Measurements from ENCODE around the gene TEX2.

TEX2 gene

DNA sequence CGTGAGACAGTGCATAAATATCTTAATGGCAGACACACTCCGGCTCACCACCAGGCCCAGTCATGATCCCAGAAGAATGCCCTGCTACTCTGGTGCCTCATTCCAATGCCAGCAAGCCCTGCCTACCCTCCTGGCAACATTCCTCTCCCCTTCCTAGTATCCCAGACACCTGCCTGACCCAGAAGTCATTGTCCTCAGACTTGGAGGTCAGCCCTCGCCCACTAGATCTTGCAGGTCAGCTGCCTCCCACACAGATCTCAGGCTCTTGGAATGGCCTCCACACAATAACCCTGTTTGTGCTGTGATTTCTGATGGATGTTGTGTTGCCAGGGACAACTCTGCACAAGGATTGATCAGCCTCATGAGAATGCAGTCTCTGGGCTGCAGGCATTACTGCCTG is 1.8 kb upstream of the TEX2 start:
- DNase-seq (ENCODE audit: low read depth): no peak

GRCh38 chr17:64262198-64262999 is 661 bp downstream of the TEX2 start:
- peak; percentile 49 for DNase-seq (ENCODE audit: low read depth)

GRCh38 chr17:64261417-64262145 is 1.5 kb downstream of the TEX2 start:
- no peak for DNase-seq (ENCODE audit: low read depth)

DNA sequence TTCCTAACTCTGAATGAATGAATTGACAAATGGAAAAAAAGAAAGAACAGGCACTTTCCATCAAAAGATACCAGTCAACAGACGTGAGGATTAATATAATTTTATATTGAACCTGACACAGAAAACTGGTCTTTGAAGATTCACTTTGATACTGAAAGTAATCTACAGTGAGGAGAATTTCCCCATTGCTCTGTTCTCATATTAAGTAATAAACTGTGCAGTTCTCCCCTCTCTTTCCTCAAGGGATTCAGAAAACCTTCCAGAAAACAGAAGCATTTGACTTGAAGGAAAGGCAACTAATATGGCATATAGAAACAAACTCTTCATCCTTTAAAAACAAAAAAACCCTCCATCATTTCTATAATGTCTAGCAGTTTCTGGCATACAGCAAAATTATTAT is 2.2 kb downstream of the TEX2 start:
- no peak for DNase-seq (ENCODE audit: low read depth)

DNA sequence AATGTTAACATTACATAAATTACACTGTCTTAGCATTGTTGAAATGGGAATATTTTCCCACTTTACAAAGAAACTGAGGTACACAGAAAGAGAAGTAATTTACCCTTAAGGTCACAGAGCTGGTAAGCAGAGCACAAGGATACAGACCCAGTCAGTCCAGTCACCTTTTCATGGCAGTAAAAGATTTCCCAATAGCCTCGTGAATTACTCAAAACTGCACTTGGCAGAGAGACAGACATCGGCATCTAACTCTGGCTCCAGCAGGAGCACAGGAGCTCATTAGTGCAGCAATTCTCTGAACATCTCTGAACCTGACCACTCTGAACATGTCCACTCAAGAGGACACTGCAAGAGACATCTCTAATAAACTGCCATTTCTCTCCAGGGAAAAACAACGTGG is 3.1 kb downstream of the TEX2 start:
- no peak for DNase-seq (ENCODE audit: low read depth)

DNA sequence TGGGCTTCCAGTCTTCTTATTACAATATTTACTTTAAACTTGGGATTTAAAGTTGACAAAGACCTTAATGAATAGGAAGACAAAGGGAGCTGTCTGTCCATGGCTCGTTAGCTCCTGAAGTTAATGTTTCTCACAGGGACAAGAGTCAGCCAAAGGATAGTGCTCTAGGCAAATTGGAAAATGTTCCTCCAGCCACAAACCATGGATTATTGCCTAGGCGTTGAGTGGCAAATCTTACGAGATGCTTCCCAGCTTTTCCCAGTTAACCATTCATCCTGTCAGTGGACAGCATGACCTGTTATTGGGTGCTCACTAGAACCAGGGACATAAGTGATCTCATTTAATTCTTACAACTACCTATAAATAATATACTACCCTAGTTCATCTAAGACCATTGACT is 3.6 kb downstream of the TEX2 start:
- DNase-seq (ENCODE audit: low read depth): no peak

GRCh38 chr17:64256913-64257807 is 5.9 kb downstream of the TEX2 start:
- DNase-seq (ENCODE audit: low read depth): no peak

GRCh38 chr17:64255764-64256163 is 7.3 kb downstream of the TEX2 start:
- no peak for DNase-seq (ENCODE audit: low read depth)

DNA sequence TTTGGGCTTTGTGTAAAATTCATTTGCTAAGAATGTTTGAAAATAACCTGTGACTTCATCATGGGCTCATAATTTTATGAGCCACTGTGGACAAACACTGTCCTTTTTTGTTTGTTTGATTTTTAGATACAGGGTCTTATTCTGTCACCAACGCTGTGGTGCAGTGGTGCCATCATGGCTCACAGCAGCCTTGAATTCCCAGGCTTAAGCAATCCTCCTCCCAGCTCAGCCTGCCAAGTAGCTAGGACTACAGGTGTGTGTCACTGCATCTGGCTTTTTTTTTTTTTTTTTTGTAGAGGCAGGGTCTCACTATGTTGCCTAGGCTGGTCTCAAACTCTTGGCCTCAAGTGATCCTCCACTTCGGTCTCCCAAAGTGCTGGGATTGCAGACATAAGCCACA is 8.3 kb downstream of the TEX2 start:
- DNase-seq (ENCODE audit: low read depth): no peak

GRCh38 chr17:64253470-64253869 is 9.6 kb downstream of the TEX2 start:
- DNase-seq (ENCODE audit: low read depth): no peak

- no peak for DNase-seq (ENCODE audit: low read depth)
Measured at GRCh38 chr17:64252831-64253230, 10.2 kb downstream of the TEX2 start.

DNA sequence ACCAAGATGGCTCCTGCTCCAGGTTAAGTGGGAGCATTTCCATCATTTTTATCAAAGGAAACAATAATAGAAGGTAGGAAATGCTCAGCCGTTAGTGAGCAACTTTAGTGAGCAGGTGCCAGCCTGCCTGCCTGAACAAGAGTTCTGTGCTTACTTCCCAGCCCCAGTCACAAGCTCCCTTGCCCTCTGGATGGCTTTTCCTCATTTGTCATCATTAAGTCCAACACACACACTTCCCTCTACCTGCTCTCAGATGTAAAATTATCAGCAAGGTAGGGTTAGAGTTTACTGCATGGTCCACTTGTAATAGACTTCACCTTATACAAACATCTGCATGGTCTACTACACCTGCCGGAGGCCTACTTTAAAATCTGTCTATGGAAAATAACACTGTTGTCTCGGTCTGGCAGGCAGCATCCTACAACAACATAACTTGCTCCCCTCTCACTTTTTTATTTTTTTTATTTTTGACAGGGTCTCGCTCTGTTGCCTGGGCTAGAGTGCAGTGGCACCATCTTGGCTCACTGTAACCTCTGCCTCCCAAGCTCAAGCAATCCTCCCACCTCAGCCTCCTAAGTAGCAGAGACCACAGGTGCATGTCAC is 12.7 kb downstream of the TEX2 start:
- DNase-seq (ENCODE audit: low read depth): no peak

GRCh38 chr17:64247836-64248235 is 15.2 kb downstream of the TEX2 start:
- no peak for DNase-seq (ENCODE audit: low read depth)

- no peak for DNase-seq (ENCODE audit: low read depth)
Measured at GRCh38 chr17:64245218-64246145, 17.6 kb downstream of the TEX2 start.

- no peak for DNase-seq (ENCODE audit: low read depth)
Measured at GRCh38 chr17:64244165-64244564, 18.9 kb downstream of the TEX2 start.

GRCh38 chr17:64243340-64243739 is 19.7 kb downstream of the TEX2 start:
- no peak for DNase-seq (ENCODE audit: low read depth)

GRCh38 chr17:64242633-64243032 is 20.4 kb downstream of the TEX2 start:
- DNase-seq (ENCODE audit: low read depth): no peak

- no peak for DNase-seq (ENCODE audit: low read depth)
Measured at GRCh38 chr17:64240741-64241347, 22.2 kb downstream of the TEX2 start.

GRCh38 chr17:64240261-64240740 is 22.8 kb downstream of the TEX2 start:
- no peak for DNase-seq (ENCODE audit: low read depth)

DNA sequence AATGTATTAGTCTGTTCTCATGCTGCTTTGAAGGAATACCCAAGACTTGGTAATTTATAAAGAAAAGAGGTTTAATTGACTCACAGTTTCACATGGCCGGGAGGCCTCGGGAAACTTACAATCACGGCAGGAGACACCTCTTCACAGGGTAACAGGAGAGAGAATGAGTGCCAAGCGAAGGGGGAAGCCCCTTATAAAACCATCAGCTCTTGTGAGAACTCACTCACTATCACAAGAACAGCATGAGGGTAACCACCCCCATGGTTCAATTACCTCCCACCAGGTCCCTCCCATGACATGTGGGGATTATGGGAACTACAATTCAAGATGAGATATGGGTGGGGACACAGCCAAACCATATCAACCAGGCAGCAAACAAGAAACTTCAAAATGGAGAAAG is 24.6 kb downstream of the TEX2 start:
- peak; percentile 32 for DNase-seq (ENCODE audit: low read depth)
